Left hindlimb (tissue), 1 donor: ENCODE data around the gene ELF5.

Experiments
- DNase-seq: peaks from one replicate; pipeline ENCODE4 v3.0.0-alpha.2; 2018

ELF5 gene

DNA sequence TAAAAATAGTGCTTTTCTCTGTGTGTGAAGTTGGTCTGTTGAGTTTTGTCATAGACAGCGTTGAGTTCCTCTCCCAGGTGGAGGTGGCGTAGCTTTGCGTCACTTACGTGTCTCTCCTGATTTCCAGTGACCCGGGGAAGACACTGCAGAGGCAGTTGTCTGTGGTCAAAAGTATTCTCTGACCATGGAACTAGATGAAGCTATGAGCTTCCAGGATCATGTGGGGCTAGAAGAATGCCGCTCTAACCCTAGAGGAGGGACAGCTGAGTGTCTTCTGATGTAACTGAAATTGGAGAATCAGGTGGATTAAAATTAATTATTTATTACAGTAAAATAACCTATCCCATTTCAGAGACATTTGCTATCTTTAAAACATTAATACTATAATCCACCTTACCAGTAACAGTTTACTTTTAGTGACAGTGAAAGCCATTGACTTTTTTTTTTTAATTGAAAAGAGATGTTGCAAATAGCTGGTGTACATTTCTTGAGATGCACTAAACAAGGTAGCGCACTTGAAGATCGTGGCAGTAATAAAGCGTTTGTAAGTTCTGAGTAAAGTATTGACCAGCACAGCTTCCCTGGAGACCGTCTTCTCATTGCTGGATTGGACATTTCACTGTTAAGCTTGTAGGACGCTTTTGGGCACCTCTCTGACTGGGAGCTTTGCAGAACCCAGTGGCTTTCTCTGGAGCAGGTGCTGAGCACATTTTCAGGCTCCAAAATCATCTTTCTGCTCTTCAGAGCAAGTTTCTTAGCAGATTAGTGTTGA, 65.2 kb downstream of the ELF5 start:
- DNase-seq = no peak

DNA sequence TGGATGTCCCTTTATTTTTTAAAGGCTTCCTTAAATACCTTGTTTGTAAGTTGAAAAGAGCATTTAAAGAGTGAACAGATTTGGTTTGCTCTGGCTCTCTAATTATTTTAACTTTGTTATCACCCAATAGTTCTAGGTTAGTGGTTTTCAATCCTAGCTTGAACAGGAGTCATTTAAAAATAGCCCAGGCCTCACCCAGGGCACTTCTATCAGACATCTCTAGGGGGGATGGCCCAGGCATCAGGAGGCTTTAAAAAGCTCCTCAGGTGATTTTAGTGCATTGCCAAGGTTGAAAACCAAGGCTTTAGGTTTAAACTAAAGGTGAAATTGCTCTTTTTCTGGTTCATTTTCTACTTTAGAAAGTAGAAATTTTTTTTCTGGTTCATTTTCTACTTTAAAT, 66.5 kb downstream of the ELF5 start:
- no peak for DNase-seq

DNA sequence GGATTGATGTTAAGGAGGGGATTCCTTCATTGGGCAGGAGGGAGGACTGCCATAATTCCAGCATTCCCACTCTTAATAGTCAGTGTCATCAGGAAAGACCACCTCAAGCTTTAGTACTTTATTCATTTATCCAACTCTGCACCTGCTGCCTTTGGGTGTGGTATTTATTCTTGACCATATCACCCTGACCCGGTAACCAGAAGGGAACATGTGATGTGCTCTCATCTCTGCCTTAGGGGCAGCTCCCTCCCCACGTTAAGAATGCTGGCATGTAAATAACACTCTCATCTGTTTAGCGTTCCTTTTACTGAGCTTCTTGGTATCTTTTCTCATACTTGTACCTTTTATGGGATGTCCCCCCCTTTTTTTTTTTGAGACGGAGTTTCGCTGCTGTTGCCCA, 67.2 kb downstream of the ELF5 start:
- DNase-seq = no peak

DNA sequence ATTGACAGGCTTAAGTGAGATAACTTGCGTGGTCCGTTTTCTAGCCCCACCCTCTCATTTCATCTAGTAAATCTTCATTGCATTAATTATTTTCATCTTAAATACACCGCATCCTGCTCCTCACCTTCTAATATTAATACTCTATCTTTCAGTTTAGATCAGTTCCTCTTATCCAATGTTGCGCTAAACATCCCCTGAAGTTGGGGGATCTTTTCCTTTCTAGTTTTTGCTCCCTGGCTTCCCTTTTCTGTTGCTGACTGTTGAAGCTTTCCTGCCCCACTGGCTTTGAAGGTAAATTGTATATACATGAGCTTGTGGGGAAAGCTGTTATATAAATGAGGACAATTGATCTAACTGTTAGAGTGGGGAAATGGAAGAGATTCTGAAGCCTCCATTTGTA, 67.6 kb downstream of the ELF5 start:
- DNase-seq = no peak

DNA sequence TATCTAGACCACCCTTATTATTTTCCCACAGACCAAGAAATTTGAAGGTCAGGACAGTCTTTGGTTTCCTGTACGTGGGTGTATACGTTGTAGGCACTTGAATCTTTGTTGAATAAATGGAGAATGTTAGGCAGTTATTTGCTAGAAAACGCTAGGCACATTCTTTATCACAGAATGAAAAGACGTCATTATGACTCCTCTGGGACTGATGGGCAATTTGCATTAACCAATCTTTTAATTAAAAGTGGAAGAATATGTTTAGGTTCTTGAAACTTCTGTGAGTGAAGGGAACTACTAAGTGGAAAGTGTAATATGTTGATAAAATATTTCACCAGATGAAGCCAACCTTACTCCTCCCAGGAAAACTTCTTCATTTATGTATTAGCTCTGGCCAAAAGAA, 69.2 kb downstream of the ELF5 start:
- DNase-seq = no peak

DNA sequence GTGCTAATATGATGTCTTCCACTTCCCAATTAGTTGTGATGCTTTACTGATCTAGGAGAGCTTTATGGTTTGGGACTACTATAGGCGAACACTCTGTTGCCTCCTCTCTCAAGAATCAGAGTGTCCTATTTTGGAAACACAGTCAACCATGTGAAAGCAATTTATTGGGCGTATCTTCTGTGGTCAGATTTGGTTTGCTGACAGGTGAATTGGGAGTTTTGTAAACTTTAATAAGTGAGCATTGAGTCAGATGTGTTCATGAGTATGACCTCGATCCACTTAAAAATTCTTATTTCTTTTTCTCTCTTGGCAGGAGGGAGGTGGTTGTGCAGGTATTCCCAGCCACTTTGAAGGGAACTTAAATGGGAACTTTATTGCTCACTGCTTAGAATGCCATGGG, 70.5 kb downstream of the ELF5 start:
- DNase-seq = no peak

DNA sequence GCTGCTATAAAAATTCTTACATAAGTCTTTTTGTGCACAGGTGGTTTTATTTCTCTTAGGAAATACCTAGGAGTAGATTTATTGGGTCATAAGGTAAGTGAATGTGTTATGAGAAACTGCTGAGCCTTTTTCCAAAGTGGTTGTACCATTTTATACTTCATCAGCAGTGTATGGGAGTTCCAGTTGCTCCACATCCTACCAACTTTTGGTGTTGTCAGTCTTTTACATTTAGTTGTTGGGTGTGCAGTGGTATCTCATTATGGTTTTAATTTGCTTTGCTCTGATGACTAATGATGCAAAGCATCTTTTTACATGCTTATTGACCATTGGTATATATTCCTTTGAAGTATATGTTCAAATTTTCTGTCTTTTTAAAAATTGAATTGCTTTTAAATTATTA, 71.8 kb downstream of the ELF5 start:
- no peak for DNase-seq

DNA sequence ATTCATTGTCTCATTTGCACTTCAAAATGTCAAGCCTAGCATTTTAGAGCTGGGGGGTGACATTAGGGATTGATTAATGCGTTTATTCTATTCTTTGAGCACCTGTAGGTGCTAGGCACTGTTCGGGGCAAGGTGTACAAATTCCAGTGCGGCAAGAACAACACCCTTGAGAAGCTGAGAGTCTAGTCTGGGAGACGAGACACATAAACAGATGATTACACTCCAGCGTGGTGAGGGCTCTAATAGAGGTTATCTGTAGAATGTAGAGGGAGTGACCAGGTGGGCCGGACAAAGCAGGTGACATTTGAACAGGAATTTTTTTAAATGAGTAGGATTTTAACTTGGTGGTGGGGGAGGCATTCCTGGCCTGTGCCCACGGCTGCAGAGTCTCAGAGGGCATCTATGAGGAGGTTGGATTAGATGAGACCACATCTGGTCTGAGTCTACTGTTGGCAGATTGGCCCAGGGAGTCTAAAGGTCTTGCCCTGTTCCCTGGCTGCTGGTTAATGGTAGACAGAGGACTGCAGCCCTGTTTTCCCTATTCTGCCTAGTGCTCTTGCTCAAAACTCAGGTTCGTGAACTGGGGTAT, 73.9 kb downstream of the ELF5 start:
- DNase-seq = no peak

DNA sequence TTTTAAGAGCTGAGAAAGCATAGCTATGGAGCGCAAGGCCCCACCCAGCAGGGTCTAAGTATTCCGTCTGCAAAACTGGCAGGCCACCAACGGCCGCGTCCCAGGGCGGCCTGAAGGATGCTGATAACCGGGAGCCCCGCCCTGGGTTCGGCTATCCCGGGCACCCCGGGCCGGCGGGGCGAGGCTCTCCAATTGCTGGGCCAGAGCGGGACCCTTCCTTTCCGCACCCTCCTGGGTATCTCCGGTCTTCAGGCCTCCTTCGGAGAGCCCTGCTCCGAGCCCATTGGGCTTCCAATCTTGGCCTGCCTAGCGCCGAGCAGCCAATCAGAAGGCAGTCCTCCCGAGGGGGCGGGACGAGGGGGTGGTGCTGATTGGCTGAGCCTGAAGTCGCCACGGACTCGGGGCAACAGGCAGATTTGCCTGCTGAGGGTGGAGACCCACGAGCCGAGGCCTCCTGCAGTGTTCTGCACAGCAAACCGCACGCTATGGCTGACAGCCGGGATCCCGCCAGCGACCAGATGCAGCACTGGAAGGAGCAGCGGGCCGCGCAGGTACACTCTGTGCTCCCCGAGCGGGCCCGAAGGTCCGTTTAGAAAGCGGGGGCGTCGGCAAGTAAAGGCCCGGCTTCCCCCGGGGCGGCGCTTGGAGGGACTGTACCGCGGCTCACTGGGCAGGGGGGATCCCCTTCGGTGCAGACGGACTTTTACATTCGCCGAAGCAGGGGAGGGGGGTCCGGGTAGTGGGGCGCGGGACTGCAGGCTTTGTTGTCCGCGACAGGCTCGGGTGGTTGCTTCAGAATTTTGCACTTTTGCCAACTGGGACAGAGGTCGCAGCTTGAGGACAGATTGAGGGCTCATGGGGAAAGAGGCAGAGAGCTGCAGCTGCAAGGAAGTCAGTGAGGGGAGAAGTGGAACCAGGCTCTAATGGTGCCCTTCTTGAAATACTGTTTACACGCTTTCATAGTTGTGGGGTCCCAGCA, 74.8 kb downstream of the ELF5 start, which contains the start of gene CAT:
Gene CAT (plus strand): TSS at position 406 of the 979 bp plus-strand sequence. CDS start 80 bp downstream, at position 486.
- DNase-seq = peak; percentile 99

DNA sequence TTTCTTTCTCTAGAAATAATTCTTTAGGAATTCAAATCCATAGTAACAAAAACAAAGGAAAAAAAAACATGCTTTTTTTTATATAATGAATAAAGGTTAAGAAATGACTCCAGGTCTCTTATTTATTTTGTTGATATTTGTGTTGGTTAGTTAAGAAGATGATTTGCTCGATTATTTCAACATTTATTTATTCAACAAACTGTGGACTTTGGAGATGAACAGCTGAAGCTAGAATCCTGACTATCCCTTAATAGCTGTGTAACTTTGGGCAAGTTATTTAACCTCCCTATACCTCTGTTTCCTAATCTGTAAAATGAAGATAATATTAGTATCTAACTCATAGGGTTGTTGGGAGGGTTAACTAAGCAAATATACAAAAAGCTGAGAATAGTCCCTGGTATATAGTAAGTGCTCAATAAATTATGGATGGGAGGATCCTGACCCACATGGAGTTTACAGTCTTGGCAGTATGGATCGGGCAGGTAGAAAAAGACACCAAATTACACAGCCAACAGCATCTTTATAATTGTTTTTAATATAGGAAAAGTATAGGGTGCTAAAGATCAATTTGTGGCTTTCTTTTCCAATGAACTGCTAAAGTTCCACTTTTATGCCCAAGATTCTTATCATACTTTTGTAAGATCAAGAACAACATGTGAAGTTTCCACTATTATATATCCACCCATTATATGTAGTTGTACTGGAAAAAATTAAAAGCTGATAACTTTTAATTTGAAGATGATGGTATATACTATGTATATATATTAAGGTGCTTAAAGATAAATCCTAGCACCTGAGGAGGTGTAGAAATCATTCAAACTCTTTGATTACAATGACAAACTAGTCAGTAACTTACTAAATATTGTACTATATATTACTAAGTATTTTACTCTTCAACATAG, 76.1 kb downstream of the ELF5 start:
- no peak for DNase-seq

DNA sequence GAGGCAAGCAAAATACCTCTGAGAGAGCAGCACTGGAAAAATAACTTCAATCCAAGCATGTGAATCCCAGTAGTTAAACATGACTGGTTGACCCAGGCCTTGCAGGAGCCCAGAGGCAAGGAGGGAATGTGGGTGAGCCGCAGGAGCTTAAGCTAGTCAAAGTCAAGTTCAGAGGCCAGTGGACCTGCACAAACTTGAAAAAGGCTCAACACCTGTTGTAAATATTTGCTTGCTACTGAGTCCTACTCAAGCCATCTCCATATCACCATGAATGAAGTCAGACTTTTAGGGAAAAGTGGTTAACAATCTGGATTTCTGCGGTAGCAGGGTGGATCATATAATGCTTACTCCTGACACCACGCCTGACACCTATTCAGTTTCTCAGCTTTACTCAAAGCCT, 79.7 kb downstream of the ELF5 start:
- DNase-seq = no peak

DNA sequence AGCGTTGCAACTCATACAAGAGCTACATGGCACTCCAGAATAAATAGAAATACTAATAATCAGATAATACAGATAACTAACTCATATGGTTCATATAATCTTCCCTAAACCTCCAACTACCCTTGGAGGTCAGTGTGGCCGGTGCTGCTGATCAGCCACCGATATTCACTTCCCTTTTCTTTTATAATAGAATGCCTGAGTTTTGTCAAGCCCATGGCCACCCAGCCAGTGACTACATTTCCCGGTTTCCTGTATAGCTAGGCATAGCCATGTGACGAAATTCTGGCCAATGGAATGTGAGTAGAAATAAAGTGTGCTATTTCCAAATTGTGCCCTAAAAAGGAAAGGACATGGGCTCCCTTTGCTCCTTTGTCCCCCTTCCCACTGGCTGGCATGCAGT, 80.8 kb downstream of the ELF5 start:
- DNase-seq = no peak

DNA sequence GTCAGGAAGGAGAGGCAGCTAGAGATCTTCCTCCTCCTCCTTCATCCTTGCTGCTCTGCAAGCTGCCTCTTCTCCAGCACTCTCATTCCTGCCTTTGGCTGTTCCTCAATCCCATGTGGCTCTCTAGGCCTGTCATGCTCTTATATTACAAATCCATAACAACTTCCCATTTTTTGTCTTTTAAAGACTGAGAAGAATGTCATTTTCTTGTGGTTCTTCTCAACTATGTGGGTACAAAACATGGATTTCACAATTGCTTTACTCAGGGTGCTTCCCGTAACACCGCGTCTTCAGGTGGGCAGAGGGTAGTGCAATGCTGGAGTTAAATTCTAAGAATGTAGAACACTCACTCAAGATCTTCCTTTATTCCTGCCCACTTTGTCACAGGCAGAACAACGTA, 81.6 kb downstream of the ELF5 start:
- DNase-seq = no peak
